PC-9 (cell line): ENCODE results near the gene ADIPOQ. TPM values are rescaled to one million over a fixed set of nuclear protein-coding genes. Genes with fewer than 3 reads are reported as not detected.

Experiments used
- BruUV-seq: library from RNA; stranded (reverse); fragments of 400-500 nt; replicated peaks from 2 replicates; lab custom pipeline; 2021; lab: Mats Ljungman, UMichigan
- CTCF ChIA-PET: fragments of 300-600 bp; sonication (Branson Sonifier 250); formaldehyde crosslinking; loops from one replicate; lab custom pipeline; 2022; ENCODE audit warnings: antibody characterized with exemption; lab: Charles Lee
- POLR2A ChIA-PET: fragments of 300-600 bp; sonication (Branson Sonifier 250); formaldehyde crosslinking; loops from one replicate; lab custom pipeline; 2022; ENCODE audit warnings: antibody characterized with exemption; ENCODE audit not compliant: unreplicated experiment; lab: Charles Lee
- DNase-seq, 2 experiments: peaks; one replicate each; pipeline versions ENCODE4 v3.0.0 to v3.0.0-alpha.2; 2015 to 2022; ENCODE audit warnings: mixed read lengths in 1 of 2
- H2AFZ ChIP-seq: fragments of 200-600 bp; sonication (generic); 2 replicates; pipeline ENCODE4 v1.8.1; 2017; ENCODE audit warnings: antibody characterized with exemption
- H3F3A ChIP-seq: fragments of 200-600 bp; sonication (generic); 2 replicates; pipeline ENCODE4 v1.8.1; 2017; ENCODE audit warnings: antibody characterized with exemption, mild to moderate bottlenecking, low read depth; ENCODE audit not compliant: insufficient read depth
- H3K27ac ChIP-seq: fragments of 200-600 bp; sonication (generic); 2 replicates; pipeline ENCODE4 v1.6.1; 2016; ENCODE audit warnings: mixed run types
- H3K27me3 ChIP-seq: fragments of 200-600 bp; sonication (generic); 2 replicates; pipeline ENCODE4 v1.6.1; 2016; ENCODE audit warnings: low read depth, mixed run types; ENCODE audit not compliant: insufficient read depth
- H3K36me3 ChIP-seq: fragments of 200-600 bp; sonication (generic); 2 replicates; pipeline ENCODE4 v1.6.1; 2016; ENCODE audit warnings: low read depth, mixed run types
- H3K4me1 ChIP-seq: fragments of 200-600 bp; sonication (generic); replicated peaks from 2 replicates; pipeline ENCODE4 v1.6.1; 2016; ENCODE audit warnings: mixed run types; ENCODE audit not compliant: insufficient read depth
- H3K4me2 ChIP-seq: fragments of 200-600 bp; sonication (generic); 2 replicates; pipeline ENCODE4 v1.6.1; 2017; ENCODE audit warnings: mixed run types
- H3K4me3 ChIP-seq: fragments of 200-600 bp; sonication (generic); 2 replicates; pipeline ENCODE4 v1.6.1; 2016; ENCODE audit warnings: mixed run types
- H3K79me2 ChIP-seq: fragments of 200-600 bp; sonication (generic); 2 replicates; pipeline ENCODE4 v1.6.1; 2017; ENCODE audit warnings: low read depth, mixed run types
- H3K9me2 ChIP-seq: fragments of 200-600 bp; sonication (generic); 2 replicates; pipeline ENCODE4 v1.8.1; 2017; ENCODE audit warnings: mild to moderate bottlenecking; ENCODE audit not compliant: insufficient read depth
- H3K9me3 ChIP-seq: fragments of 200-600 bp; sonication (generic); 2 replicates; pipeline ENCODE4 v1.8.1; 2016; ENCODE audit warnings: low read depth; ENCODE audit not compliant: insufficient read depth
- H4K20me1 ChIP-seq: fragments of 200-600 bp; sonication (generic); 2 replicates; pipeline ENCODE4 v1.8.1; 2017; ENCODE audit not compliant: insufficient read depth
- CTCF ChIP-seq: fragments of 200-600 bp; sonication (generic); conservative IDR thresholded peaks from 2 replicates; pipeline ENCODE4 v1.6.1; 2017; ENCODE audit warnings: mixed run types, antibody characterized with exemption, mild to moderate bottlenecking, moderate library complexity
- EZH2 ChIP-seq: fragments of 200-600 bp; sonication (generic); IDR thresholded peaks from 2 replicates; pipeline ENCODE4 v1.8.0; 2017; ENCODE audit warnings: antibody characterized with exemption, low read depth
- intact Hi-C: fragments of 100-400 bp; cut with micrococcal nuclease; formaldehyde crosslinking; loops from one replicate; pipeline ENCODE4 v1.10.0; 2022; ENCODE audit not compliant: unreplicated experiment
- total RNA-seq: library from RNA; stranded (reverse); gene quantifications from 2 replicates; pipeline ENCODE4 v1.2.3, GENCODE V29; 2021

Gene ADIPOQ
- total RNA-seq, 1 experiment from 2014 or later = not detected

- Histone ChIP-seq H3K9me3 (no peaks in the 10 kb centered on the region), H3F3A (peaks cover 10% of the 10 kb centered on the region; the same call in 1 of the 2 replicates), H3K4me3 (peak overlapping the region; percentile 93), H3K79me2 (peaks cover 10% of the 10 kb centered on the region), H3K4me1 (peaks cover 9% of the 10 kb centered on the region), H3K27me3 (peaks cover 43% of the 10 kb centered on the region), H4K20me1 (no peaks in the 10 kb centered on the region), H3K4me2 (peak overlapping the region; percentile 74), H2AFZ (peak overlapping the region; percentile 91), H3K9me2 (no peaks in the 10 kb centered on the region), H3K36me3 (no peaks in the 10 kb centered on the region), H3K27ac (no peak overlapping the region)
- ChIA-PET POLR2A (interaction anchor here (0.6 kb wide), 7 partner anchors 190 to 1193 kb away, joined by 3 to 5 read pairs (median 4); no protein-coding TSS in a partner anchor), CTCF (interaction anchor here (0.5 to 1.2 kb wide), 6 partner anchors 25 to 1694 kb away, joined by 3 to 7 read pairs (median 4); no protein-coding TSS in a partner anchor)
- intact Hi-C loops = loop anchor here (2.0 to 5.0 kb wide), 2 partner anchors 235 to 312 kb away; partner anchors contain the start of gene RPL39L
- DNase-seq = peak; percentile 82 to 92
- no peak for TF ChIP-seq CTCF
- TF ChIP-seq EZH2 = no peak
- BruUV-seq = no TSS peak
These were observed 15.3 kb upstream of the ADIPOQ start for GRCh38 chr3:186826976-186827857.

GRCh38 chr3:186828340-186828739, 14.2 kb upstream of the ADIPOQ start:
- BruUV-seq = no TSS peak
- Histone ChIP-seq H3K4me2 (no peak overlapping the region), H3K27ac (no peak overlapping the region), H3K4me1 (peaks cover 9% of the 10 kb centered on the region), H3K4me3 (no peak overlapping the region), H3K9me2 (no peaks in the 10 kb centered on the region), H3F3A (no peaks in the 10 kb centered on the region; the same call in 1 of the 2 replicates), H3K27me3 (peaks cover 54% of the 10 kb centered on the region), H3K79me2 (peaks cover 10% of the 10 kb centered on the region), H3K9me3 (no peaks in the 10 kb centered on the region), H2AFZ (no peak overlapping the region), H4K20me1 (no peaks in the 10 kb centered on the region), H3K36me3 (no peaks in the 10 kb centered on the region)
- TF ChIP-seq EZH2 (no peak), CTCF (no peak)
- CTCF ChIA-PET = interaction anchor here (0.6 to 0.7 kb wide), 4 partner anchors 103 to 395 kb away, joined by 3 to 9 read pairs (median 7); no protein-coding TSS in a partner anchor
- DNase-seq = no peak
- intact Hi-C loops = loop anchor here (5.0 kb wide), 1 partner anchor 234 kb away; no protein-coding TSS in a partner anchor
- POLR2A ChIA-PET = no interaction called here

- ChIA-PET POLR2A (no interaction called here), CTCF (no interaction called here)
- no peaks in the 10 kb centered on the region for H4K20me1 ChIP-seq
- H3K4me3 ChIP-seq = no peak overlapping the region
- intact Hi-C loops = no loop called here
- peaks cover 59% of the 10 kb centered on the region for H3K27me3 ChIP-seq
- TF ChIP-seq EZH2 (no peak), CTCF (no peak)
- H3K27ac ChIP-seq = no peak overlapping the region
- no peak overlapping the region for H2AFZ ChIP-seq
- H3K4me1 ChIP-seq = no peaks in the 10 kb centered on the region
- H3K79me2 ChIP-seq = no peaks in the 10 kb centered on the region
- no peaks in the 10 kb centered on the region for H3K36me3 ChIP-seq
- BruUV-seq = no TSS peak
- H3F3A ChIP-seq = no peaks in the 10 kb centered on the region
- H3K9me3 ChIP-seq = no peaks in the 10 kb centered on the region
- no peak overlapping the region for H3K4me2 ChIP-seq
- DNase-seq = no peak
- no peaks in the 10 kb centered on the region; the same call in 1 of the 2 replicates for H3K9me2 ChIP-seq
These were observed 10.7 kb upstream of the ADIPOQ start for GRCh38 chr3:186831798-186832197.
